D721Med (cell line): Measurements from ENCODE around the gene TOP2A.

Experiments used
- DNase-seq: peaks from one replicate; pipeline ENCODE4 v3.0.0; 2011; ENCODE audit warnings: low spot score; ENCODE audit not compliant: insufficient read length
- FAIRE-seq: peaks from 2 replicates; lab custom pipeline; 2011; peaks lifted over from hg19 to GRCh38; lab: Jason Lieb, UNC
- TF ChIP-seq, protein P1 (sequence below): IDR thresholded peaks from 2 replicates; pipeline ENCODE4 v1.5.1; 2012; ENCODE audit warnings: mild to moderate bottlenecking, control low read depth; ENCODE audit not compliant: insufficient read depth; ENCODE audit errors: missing control alignments

Gene TOP2A

GRCh38 chr17:40433551-40434415 is 16.1 kb upstream of the TOP2A start:
- DNase-seq (no peak), FAIRE-seq (no peak)
- TF ChIP-seq, protein P1, sequence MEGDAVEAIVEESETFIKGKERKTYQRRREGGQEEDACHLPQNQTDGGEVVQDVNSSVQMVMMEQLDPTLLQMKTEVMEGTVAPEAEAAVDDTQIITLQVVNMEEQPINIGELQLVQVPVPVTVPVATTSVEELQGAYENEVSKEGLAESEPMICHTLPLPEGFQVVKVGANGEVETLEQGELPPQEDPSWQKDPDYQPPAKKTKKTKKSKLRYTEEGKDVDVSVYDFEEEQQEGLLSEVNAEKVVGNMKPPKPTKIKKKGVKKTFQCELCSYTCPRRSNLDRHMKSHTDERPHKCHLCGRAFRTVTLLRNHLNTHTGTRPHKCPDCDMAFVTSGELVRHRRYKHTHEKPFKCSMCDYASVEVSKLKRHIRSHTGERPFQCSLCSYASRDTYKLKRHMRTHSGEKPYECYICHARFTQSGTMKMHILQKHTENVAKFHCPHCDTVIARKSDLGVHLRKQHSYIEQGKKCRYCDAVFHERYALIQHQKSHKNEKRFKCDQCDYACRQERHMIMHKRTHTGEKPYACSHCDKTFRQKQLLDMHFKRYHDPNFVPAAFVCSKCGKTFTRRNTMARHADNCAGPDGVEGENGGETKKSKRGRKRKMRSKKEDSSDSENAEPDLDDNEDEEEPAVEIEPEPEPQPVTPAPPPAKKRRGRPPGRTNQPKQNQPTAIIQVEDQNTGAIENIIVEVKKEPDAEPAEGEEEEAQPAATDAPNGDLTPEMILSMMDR, result peak; percentile 47

GRCh38 chr17:40432864-40433528 is 15.3 kb upstream of the TOP2A start:
- FAIRE-seq (no peak), DNase-seq (no peak)
- TF ChIP-seq, protein P1, result no peak

- no peak for FAIRE-seq
- TF ChIP-seq, protein P1, result no peak
- no peak for DNase-seq
Measured at GRCh38 chr17:40431231-40431602, 13.5 kb upstream of the TOP2A start.

GRCh38 chr17:40430272-40431230 is 12.9 kb upstream of the TOP2A start:
- TF ChIP-seq, protein P1, result no peak
- FAIRE-seq (no peak), DNase-seq (no peak)

DNA sequence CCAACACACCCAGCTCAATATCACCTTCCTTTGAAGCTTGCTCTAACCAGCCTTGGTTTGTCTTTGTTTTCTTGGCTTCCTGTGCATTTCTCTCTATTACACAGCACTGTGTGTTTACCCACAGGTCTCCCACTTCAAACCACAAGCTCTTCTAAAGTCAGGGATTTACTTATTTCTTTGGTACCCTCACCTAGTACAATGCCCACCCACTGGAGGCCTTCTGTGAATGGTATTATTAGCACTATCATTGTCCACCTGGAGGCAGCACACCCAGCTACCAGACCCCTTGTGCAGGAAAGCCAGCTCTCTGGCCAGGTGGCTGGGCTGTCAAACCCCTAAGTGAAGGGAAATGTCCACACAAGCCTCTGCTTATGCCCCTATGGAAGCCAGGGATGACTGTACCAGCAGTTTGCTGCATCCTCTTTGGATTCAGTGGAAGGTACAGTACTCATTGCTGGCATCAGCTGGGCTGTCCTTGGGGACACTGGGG is 9.4 kb upstream of the TOP2A start:
- TF ChIP-seq, protein P1, result no peak
- FAIRE-seq, result no peak
- no peak for DNase-seq

DNA sequence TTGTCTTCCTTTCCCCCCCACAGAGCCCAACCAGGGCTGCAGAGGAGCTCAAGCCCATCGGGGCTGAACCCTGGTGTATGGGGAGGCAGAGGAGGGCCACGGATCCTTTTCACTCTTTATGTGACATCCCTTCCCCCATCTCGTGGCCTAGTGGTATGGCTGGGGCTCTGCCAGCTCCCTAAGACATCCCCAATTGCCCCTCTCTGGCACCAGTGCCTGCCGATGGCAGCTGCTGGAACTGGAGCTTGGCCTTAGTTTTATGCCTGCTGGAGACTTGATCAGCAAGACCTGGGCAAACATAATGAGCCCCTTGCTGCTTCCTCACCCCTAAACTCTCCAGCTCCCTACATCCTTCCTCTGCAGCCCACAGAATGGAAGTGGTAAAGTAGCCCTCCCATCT is 8.0 kb upstream of the TOP2A start:
- TF ChIP-seq, protein P1, result no peak
- no peak for FAIRE-seq

More for the DNA sequence above, 8.0 kb upstream of the TOP2A start:
- DNase-seq, result no peak
